GM06990 (cell line): ENCODE measurements around the gene MSGN1.

Experiments used
- DNase-seq: peaks from one replicate; pipeline ENCODE4 v3.0.0-alpha.2; 2011; ENCODE audit not compliant: insufficient read length; ENCODE audit errors: extremely low read depth
- H3K27me3 ChIP-seq: replicated peaks from 2 replicates; pipeline ENCODE4 v1.6.0; 2011; ENCODE audit warnings: low read length; ENCODE audit not compliant: control insufficient read depth, insufficient read depth
- H3K36me3 ChIP-seq: 2 replicates; pipeline ENCODE4 v1.5.1; 2011; ENCODE audit warnings: low read length; ENCODE audit not compliant: control insufficient read depth, insufficient read depth
- H3K4me3 ChIP-seq: replicated peaks from 2 replicates; pipeline ENCODE4 v1.5.1; 2011; ENCODE audit warnings: low read depth, mild to moderate bottlenecking, control low read depth, low read length
- CTCF ChIP-seq: IDR thresholded peaks from 2 replicates; pipeline ENCODE4 v1.5.1; 2011; ENCODE audit warnings: low read length, control low read depth, mild to moderate bottlenecking, inconsistent platforms; ENCODE audit not compliant: insufficient read depth, poor library complexity, severe bottlenecking

The MSGN1 gene

DNA sequence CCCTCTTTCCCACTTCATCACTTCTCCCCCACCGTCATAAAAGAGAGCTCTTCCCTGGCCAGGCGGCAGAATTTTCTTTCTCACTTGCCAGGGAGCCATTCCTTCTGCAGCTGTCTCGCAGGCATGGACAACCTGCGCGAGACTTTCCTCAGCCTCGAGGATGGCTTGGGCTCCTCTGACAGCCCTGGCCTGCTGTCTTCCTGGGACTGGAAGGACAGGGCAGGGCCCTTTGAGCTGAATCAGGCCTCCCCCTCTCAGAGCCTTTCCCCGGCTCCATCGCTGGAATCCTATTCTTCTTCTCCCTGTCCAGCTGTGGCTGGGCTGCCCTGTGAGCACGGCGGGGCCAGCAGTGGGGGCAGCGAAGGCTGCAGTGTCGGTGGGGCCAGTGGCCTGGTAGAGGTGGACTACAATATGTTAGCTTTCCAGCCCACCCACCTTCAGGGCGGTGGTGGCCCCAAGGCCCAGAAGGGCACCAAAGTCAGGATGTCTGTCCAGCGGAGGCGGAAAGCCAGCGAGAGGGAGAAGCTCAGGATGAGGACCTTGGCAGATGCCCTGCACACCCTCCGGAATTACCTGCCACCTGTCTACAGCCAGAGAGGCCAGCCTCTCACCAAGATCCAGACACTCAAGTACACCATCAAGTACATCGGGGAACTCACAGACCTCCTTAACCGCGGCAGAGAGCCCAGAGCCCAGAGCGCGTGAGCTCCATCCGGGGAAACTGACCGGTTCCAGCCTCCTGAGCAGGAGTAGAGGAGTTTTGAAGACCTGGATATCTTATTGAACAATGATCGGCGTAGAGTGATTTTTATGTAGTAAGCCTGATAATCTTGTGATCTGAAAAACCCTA lies at the start of gene MSGN1:
MSGN1 (plus strand) TSS at position 65 of the 850 bp plus-strand sequence; CDS start at position 124, 59 bp downstream.
- no peak for TF ChIP-seq CTCF
- no peaks in the 10 kb centered on the region for H3K36me3 ChIP-seq
- DNase-seq, result no peak
- no peaks in the 10 kb centered on the region for H3K27me3 ChIP-seq
- no peak within 1 kb of the TSS for H3K4me3 ChIP-seq

GRCh38 chr2:17768894-17769293 lies 47.4 kb upstream of the MSGN1 start:
- H3K27me3 ChIP-seq, result no peaks in the 10 kb centered on the region
- H3K4me3 ChIP-seq, result no peak overlapping the region
- H3K36me3 ChIP-seq, result no peaks in the 10 kb centered on the region; the same call in 1 of the 2 replicates
- no peak for DNase-seq
- TF ChIP-seq CTCF, result no peak

GRCh38 chr2:17771956-17772355 lies 44.3 kb upstream of the MSGN1 start:
- H3K4me3 ChIP-seq, result no peak overlapping the region
- no peaks in the 10 kb centered on the region for H3K36me3 ChIP-seq
- TF ChIP-seq CTCF, result no peak
- no peak for DNase-seq
- H3K27me3 ChIP-seq, result no peaks in the 10 kb centered on the region

DNA sequence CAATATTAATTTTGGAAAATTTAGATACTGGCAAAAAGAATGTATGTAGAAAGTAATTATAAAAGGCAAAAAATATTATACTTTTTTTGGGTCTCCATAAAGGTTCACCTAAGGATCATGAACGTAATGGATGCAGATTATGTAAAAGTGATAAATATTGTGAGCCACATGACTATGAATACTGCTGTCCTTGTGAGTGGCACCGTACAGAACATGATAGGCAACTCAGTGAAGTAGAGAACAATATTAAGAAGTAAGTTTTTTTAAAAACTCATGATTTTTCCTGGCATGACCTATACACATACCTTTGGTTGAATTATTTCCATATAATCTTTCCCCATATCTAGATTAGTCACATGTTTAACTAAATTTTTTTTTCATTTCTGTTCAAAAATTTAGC lies 43.7 kb upstream of the MSGN1 start:
- Histone ChIP-seq H3K4me3 (no peak overlapping the region), H3K27me3 (no peaks in the 10 kb centered on the region), H3K36me3 (no peaks in the 10 kb centered on the region)
- no peak for TF ChIP-seq CTCF
- no peak for DNase-seq

DNA sequence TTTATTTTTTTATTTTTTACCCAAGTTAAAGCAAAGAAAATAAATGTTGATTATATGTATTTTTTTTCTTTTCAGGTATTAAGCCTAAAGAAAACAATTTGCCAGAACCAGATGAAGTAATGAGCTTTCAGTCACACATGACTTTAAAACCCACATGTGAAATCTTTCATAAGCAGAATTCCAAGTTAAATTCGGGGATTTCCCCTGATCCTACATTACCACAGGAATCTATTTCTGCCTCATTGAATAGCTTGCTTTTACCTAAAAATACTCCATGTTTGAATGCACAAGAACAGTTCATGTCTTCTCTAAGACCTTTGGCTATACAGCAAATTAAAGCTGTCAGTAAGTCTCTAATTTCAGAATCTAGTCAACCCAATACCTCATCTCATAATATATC lies 35.7 kb upstream of the MSGN1 start:
- no peaks in the 10 kb centered on the region for H3K27me3 ChIP-seq
- H3K36me3 ChIP-seq, result no peaks in the 10 kb centered on the region; the same call in none of the 2 replicates
- TF ChIP-seq CTCF, result no peak
- no peak overlapping the region for H3K4me3 ChIP-seq
- no peak for DNase-seq
